Osteoblast (primary cell): ENCODE results near the gene RAP1B. TPM values are rescaled to one million over a fixed set of nuclear protein-coding genes. Genes with fewer than 3 reads are reported as not detected.

Experiments used
- DNase-seq: peaks from one replicate; pipeline ENCODE4 v3.0.0; 2011; ENCODE audit warnings: low spot score, mixed read lengths; ENCODE audit not compliant: insufficient read length; ENCODE audit errors: missing footprints
- H2AFZ ChIP-seq: 2 replicates; pipeline ENCODE4 v1.6.0; 2011; ENCODE audit warnings: mild to moderate bottlenecking, low read length
- H3K27ac ChIP-seq: 2 replicates; pipeline ENCODE4 v1.5.1; 2011; ENCODE audit warnings: mild to moderate bottlenecking, low read depth, low read length, moderate library complexity
- H3K27me3 ChIP-seq: 2 replicates; pipeline ENCODE4 v1.6.0; 2012; ENCODE audit warnings: mild to moderate bottlenecking, control low read depth, inconsistent platforms, low read length, moderate library complexity; ENCODE audit not compliant: insufficient read depth
- H3K36me3 ChIP-seq: 2 replicates; pipeline ENCODE4 v1.5.1; 2011; ENCODE audit warnings: mild to moderate bottlenecking, low read length, control low read depth, moderate library complexity; ENCODE audit not compliant: insufficient read depth
- H3K4me1 ChIP-seq: 2 replicates; pipeline ENCODE4 v1.5.1; 2011; ENCODE audit warnings: mild to moderate bottlenecking, low read length, control low read depth, moderate library complexity; ENCODE audit not compliant: insufficient read depth
- H3K4me2 ChIP-seq: 2 replicates; pipeline ENCODE4 v1.6.0; 2011; ENCODE audit warnings: mild to moderate bottlenecking, low read length; ENCODE audit not compliant: insufficient read depth
- H3K4me3 ChIP-seq: fragments of 200-600 bp; sonication (generic); 3 replicates; pipeline ENCODE4 v1.5.1; 2012; ENCODE audit warnings: mild to moderate bottlenecking, low read length, inconsistent platforms; ENCODE audit not compliant: insufficient read depth
- H3K79me2 ChIP-seq: 2 replicates; pipeline ENCODE4 v1.6.0; 2012; ENCODE audit warnings: mild to moderate bottlenecking, low read length, control low read depth, inconsistent platforms; ENCODE audit not compliant: insufficient read depth
- H3K9me3 ChIP-seq: 2 replicates; pipeline ENCODE4 v1.5.1; 2011; ENCODE audit warnings: low read depth, low read length, control low read depth
- H4K20me1 ChIP-seq: 2 replicates; pipeline ENCODE4 v1.6.0; 2012; ENCODE audit warnings: mild to moderate bottlenecking, low read length, control low read depth; ENCODE audit not compliant: insufficient read depth
- CTCF ChIP-seq: IDR thresholded peaks from 2 replicates; pipeline ENCODE4 v1.5.1; 2011; ENCODE audit warnings: mild to moderate bottlenecking, low read depth, low read length, moderate library complexity; ENCODE audit errors: extremely low read depth
- total RNA-seq: library from RNA; depleted of rRNA; stranded (reverse); fragments of >200 nt; gene quantifications from 2 replicates; pipeline ENCODE4 v1.2.3, GENCODE V29; 2012

Gene RAP1B
- 231 and 243 TPM in 2 replicates for total RNA-seq

GRCh38 chr12:68610370-68611093 is at the start of gene RAP1B:
Gene RAP1B (plus strand): TSS chr12:68610899. CDS start chr12:68648725, 37,826 bp downstream.
- peak within 1 kb of the TSS; percentile 95 for H3K27ac ChIP-seq
- H3K27me3 ChIP-seq = no peaks in the 10 kb centered on the region
- H3K4me3 ChIP-seq = peak within 1 kb of the TSS; percentile 93
- no peak for TF ChIP-seq CTCF
- peak within 1 kb of the TSS; percentile 81 for H3K4me2 ChIP-seq
- peak; percentile 98 for DNase-seq
- H3K36me3 ChIP-seq = peaks cover 9% of the 10 kb centered on the region
- peaks cover 46% of the 10 kb centered on the region for H3K79me2 ChIP-seq
- no peaks in the 10 kb centered on the region for H3K9me3 ChIP-seq
- H2AFZ ChIP-seq = peak within 1 kb of the TSS; percentile 91
- peaks cover 28% of the 10 kb centered on the region for H4K20me1 ChIP-seq
- H3K4me1 ChIP-seq = peaks cover 25% of the 10 kb centered on the region

DNA sequence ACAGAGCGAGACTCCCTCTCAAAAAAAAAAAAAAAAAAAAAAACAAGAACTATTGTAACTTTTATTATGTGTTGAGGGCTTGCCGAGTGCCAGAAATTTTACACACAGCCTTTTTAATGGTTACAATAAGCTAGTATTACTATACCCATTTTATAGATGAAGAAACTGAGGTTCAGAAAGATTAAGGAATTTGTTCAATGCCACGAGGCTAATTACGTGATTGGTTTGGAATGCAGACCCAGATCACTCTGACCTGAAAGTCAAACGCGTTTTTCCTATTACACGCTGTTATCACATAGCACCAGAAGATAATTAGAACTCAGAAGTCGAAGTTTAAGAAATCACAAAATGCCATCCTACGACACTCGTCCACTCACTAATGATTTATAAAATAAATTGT is 48.9 kb upstream of the RAP1B start:
- Histone ChIP-seq H4K20me1 (no peaks in the 10 kb centered on the region), H3K27ac (no peak overlapping the region), H3K9me3 (no peaks in the 10 kb centered on the region), H3K36me3 (no peaks in the 10 kb centered on the region), H3K4me3 (no peak overlapping the region), H3K27me3 (no peaks in the 10 kb centered on the region), H3K4me1 (peaks cover 37% of the 10 kb centered on the region), H3K4me2 (no peak overlapping the region), H2AFZ (no peak overlapping the region), H3K79me2 (no peaks in the 10 kb centered on the region)
- TF ChIP-seq CTCF = no peak
- no peak for DNase-seq

DNA sequence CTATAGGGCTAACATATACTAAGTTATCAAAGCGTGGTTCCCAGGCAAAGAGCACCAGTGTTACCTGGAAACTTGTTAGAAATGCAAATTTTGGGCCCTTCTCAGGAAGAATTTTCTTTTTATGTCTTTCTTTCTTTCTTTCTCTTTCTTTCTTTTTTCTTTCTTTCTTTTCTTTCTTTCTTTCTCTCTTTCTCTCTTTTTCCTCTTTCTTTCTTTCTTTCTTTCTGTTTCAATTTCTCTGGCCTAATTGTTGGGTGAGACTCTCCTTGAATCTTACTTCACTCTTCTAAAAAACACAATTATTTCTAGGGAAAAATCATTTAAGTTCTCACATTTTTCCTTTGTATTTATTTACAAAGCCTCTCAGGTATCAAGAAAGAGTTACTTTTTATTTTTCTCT is 46.5 kb upstream of the RAP1B start:
- no peak overlapping the region for H3K4me2 ChIP-seq
- no peak for DNase-seq
- no peaks in the 10 kb centered on the region for H3K36me3 ChIP-seq
- no peak for TF ChIP-seq CTCF
- no peaks in the 10 kb centered on the region for H3K79me2 ChIP-seq
- H4K20me1 ChIP-seq = no peaks in the 10 kb centered on the region
- H3K27me3 ChIP-seq = no peaks in the 10 kb centered on the region
- peak overlapping the region; percentile 5 for H2AFZ ChIP-seq
- no peaks in the 10 kb centered on the region for H3K9me3 ChIP-seq
- H3K4me3 ChIP-seq = no peak overlapping the region
- H3K27ac ChIP-seq = no peak overlapping the region
- H3K4me1 ChIP-seq = peaks cover 16% of the 10 kb centered on the region

- H3K4me3 ChIP-seq = no peak overlapping the region
- no peak for TF ChIP-seq CTCF
- H3K27ac ChIP-seq = peak overlapping the region; percentile 74
- peak overlapping the region; percentile 51 for H3K4me2 ChIP-seq
- no peak overlapping the region for H2AFZ ChIP-seq
- no peaks in the 10 kb centered on the region for H3K27me3 ChIP-seq
- peak; percentile 93 for DNase-seq
- H3K79me2 ChIP-seq = no peaks in the 10 kb centered on the region
- no peaks in the 10 kb centered on the region for H4K20me1 ChIP-seq
- no peaks in the 10 kb centered on the region for H3K36me3 ChIP-seq
- H3K4me1 ChIP-seq = peaks cover 16% of the 10 kb centered on the region
- H3K9me3 ChIP-seq = no peaks in the 10 kb centered on the region
Measured at GRCh38 chr12:68565391-68565903, 45.3 kb upstream of the RAP1B start.
